NT2/D1 (cell line): Measurements from ENCODE around the gene LDHB.

Experiments
- DNase-seq: peaks from one replicate; pipeline ENCODE4 v3.0.0-alpha.2; 2011; ENCODE audit warnings: low read depth, low spot score
- H3K27me3 ChIP-seq: 2 replicates; pipeline ENCODE4 v1.6.0; 2011; ENCODE audit warnings: mild to moderate bottlenecking; ENCODE audit not compliant: insufficient read length, insufficient read depth
- H3K36me3 ChIP-seq: 2 replicates; pipeline ENCODE4 v1.6.1; 2011; ENCODE audit warnings: mild to moderate bottlenecking, low read length, mixed read lengths; ENCODE audit not compliant: insufficient read depth, insufficient read length
- H3K4me1 ChIP-seq: 2 replicates; pipeline ENCODE4 v1.5.1; 2011; ENCODE audit not compliant: insufficient read depth, insufficient read length
- H3K4me3 ChIP-seq: 2 replicates; pipeline ENCODE4 v1.5.1; 2011; ENCODE audit warnings: low read depth; ENCODE audit not compliant: insufficient read length
- H3K9ac ChIP-seq: 2 replicates; pipeline ENCODE4 v1.6.0; 2011; ENCODE audit warnings: low read depth; ENCODE audit not compliant: insufficient read length
- H3K9me3 ChIP-seq: 2 replicates; pipeline ENCODE4 v1.5.1; 2011; ENCODE audit warnings: mild to moderate bottlenecking, low read length; ENCODE audit not compliant: insufficient read depth
- SUZ12 ChIP-seq: IDR thresholded peaks from 2 replicates; pipeline ENCODE4 v1.6.1; 2011; ENCODE audit not compliant: insufficient read length, insufficient read depth; ENCODE audit errors: extremely low read depth
- YY1 ChIP-seq: IDR thresholded peaks from 2 replicates; pipeline ENCODE4 v1.6.1; 2011; ENCODE audit not compliant: insufficient read length, insufficient read depth
- ZNF274 ChIP-seq: IDR thresholded peaks from 2 replicates; pipeline ENCODE4 v1.6.1; 2011; ENCODE audit warnings: mild to moderate bottlenecking, low read depth, low read length

Gene LDHB

DNA sequence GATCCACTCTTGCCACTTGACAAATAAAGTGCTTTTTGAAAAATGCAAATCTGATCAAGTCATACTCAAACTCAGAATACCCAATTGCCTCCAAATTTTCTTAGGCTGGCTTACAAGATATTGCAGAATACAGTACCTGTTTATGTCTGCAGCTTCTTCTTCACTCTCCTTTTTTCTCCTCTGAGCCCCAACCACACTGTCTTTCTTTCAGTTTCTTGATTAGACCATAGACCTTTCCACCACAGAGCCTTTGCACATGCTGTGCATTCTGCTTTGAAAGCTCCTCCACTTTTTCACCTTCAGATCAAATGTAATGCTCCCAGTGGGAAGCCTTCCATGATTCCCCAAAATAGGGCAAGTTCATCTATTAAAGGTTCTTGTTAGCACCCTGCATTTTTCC is 39.1 kb downstream of the LDHB start:
- no peak overlapping the region for H3K4me3 ChIP-seq
- no peaks in the 10 kb centered on the region for H3K36me3 ChIP-seq
- H3K9me3 ChIP-seq, result no peaks in the 10 kb centered on the region
- TF ChIP-seq ZNF274, result no peak
- TF ChIP-seq SUZ12, result no peak
- no peak for TF ChIP-seq YY1
- no peak overlapping the region for H3K9ac ChIP-seq
- H3K27me3 ChIP-seq, result no peaks in the 10 kb centered on the region
- H3K4me1 ChIP-seq, result no peaks in the 10 kb centered on the region
- no peak for DNase-seq

DNA sequence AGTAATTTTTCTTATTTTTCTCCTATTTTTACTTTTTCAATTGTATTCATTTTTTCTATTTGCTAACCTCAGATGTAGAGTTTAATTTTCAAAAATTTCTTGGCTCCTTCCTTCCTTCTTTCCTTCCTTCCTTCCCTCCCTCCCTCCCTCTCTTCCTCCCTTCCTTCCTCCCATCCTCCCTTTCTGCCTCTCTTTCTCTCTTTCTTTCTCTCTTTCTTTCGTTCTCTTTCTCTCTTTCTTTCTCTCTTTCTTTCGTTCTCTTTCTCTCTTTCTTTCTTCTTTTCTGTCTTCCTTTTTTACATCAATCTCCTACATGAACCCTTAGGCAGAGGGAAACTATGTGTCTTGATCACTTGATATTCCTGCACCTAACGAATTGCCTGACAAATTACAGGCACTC is 40.6 kb downstream of the LDHB start:
- Histone ChIP-seq H3K4me1 (no peaks in the 10 kb centered on the region), H3K9ac (no peak overlapping the region), H3K4me3 (no peak overlapping the region), H3K9me3 (no peaks in the 10 kb centered on the region), H3K27me3 (no peaks in the 10 kb centered on the region), H3K36me3 (no peaks in the 10 kb centered on the region)
- TF ChIP-seq SUZ12 (no peak), YY1 (no peak), ZNF274 (no peak)
- no peak for DNase-seq

DNA sequence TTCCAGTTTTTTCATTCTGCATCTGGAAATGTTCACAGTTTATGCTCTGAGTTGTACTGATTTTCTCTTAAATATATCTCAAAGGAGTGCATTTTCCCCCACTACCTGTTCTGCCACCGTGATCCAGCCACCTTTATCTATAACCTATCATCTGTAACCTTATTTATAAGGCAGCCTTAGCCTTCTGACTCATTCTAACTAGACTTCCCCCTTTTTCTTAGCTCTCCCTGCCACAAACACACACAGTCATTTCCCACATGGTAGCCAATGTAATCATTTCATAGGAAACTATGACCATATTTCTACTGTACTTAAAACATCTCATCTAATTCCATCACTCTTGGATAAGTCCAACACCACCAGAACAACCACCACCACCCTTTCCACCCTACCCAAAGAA is 42.2 kb downstream of the LDHB start:
- no peaks in the 10 kb centered on the region for H3K36me3 ChIP-seq
- no peaks in the 10 kb centered on the region for H3K9me3 ChIP-seq
- no peak for DNase-seq
- H3K4me1 ChIP-seq, result no peaks in the 10 kb centered on the region
- H3K27me3 ChIP-seq, result no peaks in the 10 kb centered on the region
- no peak overlapping the region for H3K4me3 ChIP-seq
- H3K9ac ChIP-seq, result no peak overlapping the region
- no peak for TF ChIP-seq SUZ12
- no peak for TF ChIP-seq ZNF274
- TF ChIP-seq YY1, result no peak

DNA sequence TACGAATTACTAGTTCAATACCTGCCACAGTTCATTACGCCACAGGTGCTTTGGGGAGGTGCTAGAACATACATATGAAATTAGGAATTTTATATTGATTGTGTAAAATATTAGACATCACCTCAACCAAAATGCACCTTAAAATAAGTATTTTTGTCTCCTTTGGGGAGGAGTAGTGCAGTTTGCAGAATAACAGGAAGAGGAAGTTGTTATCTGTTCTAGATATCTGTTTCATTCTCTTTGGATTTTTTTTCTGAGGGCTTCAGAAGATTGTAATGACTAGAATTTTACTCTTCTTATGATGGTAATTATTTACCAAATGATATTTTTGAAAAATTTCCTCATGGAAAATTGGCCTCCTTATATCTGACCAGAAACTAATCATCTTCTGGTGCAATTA is 43.1 kb downstream of the LDHB start:
- no peak for TF ChIP-seq SUZ12
- no peak for TF ChIP-seq YY1
- no peak for TF ChIP-seq ZNF274
- Histone ChIP-seq H3K36me3 (no peaks in the 10 kb centered on the region), H3K4me1 (no peaks in the 10 kb centered on the region), H3K27me3 (no peaks in the 10 kb centered on the region), H3K4me3 (no peak overlapping the region), H3K9me3 (no peaks in the 10 kb centered on the region), H3K9ac (no peak overlapping the region)
- DNase-seq, result no peak

DNA sequence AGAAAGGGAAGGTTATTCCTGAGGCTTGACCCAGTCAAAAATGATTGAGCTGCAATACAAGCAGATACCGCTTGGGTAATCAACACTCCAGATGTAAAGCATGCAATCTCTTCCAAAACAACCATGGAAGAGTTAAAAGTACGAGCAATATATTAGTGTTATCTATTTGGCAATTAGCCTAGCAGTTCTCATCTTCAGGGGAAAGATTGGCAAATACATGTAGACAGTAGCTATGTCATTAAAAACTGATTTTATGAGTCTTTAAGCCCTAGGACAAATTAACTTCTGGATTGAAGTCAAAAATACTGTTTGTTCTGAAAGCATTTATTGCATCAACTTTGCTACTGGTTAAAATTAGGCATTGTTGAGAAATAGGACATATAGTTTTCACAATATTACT is 43.7 kb downstream of the LDHB start:
- no peaks in the 10 kb centered on the region for H3K9me3 ChIP-seq
- no peak for DNase-seq
- H3K36me3 ChIP-seq, result no peaks in the 10 kb centered on the region
- no peak overlapping the region for H3K9ac ChIP-seq
- no peaks in the 10 kb centered on the region for H3K27me3 ChIP-seq
- H3K4me3 ChIP-seq, result no peak overlapping the region
- no peaks in the 10 kb centered on the region for H3K4me1 ChIP-seq
- TF ChIP-seq ZNF274 (no peak), SUZ12 (no peak), YY1 (no peak)

DNA sequence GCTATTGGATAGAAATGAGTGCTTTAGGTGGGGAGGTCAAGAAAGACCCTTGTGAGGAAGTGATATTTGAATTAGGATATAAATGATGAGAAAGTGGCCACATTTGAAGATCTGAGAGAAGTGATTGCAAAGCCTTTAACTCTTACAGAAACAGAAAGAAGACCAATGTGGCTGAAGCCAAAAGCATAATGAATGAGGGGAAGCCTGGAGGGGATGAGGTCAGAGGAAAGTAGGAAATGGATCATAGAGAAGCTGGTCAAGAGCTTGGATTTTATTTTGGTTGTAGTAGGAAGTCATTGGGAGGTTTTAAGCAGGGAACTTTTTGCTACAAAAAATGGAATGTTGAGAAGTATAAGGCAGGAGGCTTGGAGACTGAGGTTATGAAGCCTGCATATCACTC is 49.4 kb downstream of the LDHB start:
- H3K27me3 ChIP-seq, result no peaks in the 10 kb centered on the region
- no peak for DNase-seq
- H3K4me3 ChIP-seq, result no peak overlapping the region
- no peak for TF ChIP-seq SUZ12
- no peak for TF ChIP-seq YY1
- no peak for TF ChIP-seq ZNF274
- H3K9ac ChIP-seq, result no peak overlapping the region
- H3K36me3 ChIP-seq, result no peaks in the 10 kb centered on the region
- no peaks in the 10 kb centered on the region for H3K9me3 ChIP-seq
- H3K4me1 ChIP-seq, result no peaks in the 10 kb centered on the region

DNA sequence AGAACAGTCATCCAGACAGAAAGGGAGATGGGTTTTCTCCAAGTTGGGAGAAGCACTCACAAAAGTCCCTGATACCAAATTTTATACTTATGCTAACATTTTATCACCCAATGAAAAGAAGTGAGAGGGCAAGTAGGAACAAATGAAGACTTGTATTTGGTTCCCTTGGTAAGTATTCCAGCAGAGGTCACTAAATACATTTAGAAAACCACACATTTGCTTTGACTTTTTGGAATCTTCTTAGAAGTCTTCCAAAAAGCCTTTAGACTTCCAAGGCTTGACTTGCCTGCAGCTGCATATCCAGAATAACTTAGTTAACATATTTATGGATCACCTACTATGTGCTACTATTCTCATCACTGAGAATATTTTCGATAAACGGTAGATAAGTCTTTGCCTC is 49.9 kb downstream of the LDHB start:
- H3K9ac ChIP-seq, result no peak overlapping the region
- H3K4me1 ChIP-seq, result no peaks in the 10 kb centered on the region
- no peaks in the 10 kb centered on the region for H3K9me3 ChIP-seq
- no peak for DNase-seq
- no peaks in the 10 kb centered on the region for H3K27me3 ChIP-seq
- H3K4me3 ChIP-seq, result no peak overlapping the region
- TF ChIP-seq YY1, result no peak
- TF ChIP-seq ZNF274, result no peak
- no peaks in the 10 kb centered on the region for H3K36me3 ChIP-seq

DNA sequence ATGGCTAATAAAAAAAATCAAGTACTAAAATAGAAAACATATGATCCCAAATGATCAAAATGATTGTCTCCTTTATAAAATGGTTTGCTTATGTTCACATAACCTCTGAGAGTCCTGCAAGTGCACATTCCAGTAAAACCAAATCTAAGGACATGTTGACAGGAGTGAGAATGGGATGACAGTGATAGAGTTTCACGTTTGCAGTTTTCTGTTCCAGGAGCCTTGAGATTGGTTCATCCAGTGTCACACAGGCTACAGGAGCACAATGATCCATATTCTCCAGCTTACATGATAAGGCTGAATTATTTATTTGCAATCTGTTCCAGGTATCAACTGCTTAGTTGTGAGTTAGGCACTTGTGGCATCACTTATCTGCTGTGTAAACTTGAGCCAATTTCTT is 51.5 kb downstream of the LDHB start:
- Histone ChIP-seq H3K4me3 (no peak overlapping the region), H3K36me3 (no peaks in the 10 kb centered on the region), H3K9me3 (no peaks in the 10 kb centered on the region), H3K27me3 (no peaks in the 10 kb centered on the region), H3K9ac (no peak overlapping the region), H3K4me1 (no peaks in the 10 kb centered on the region)
- DNase-seq, result no peak
- TF ChIP-seq SUZ12 (no peak), ZNF274 (no peak), YY1 (no peak)
